Ecto neural progenitor cell (in vitro differentiated cells): Measurements from ENCODE around the gene CPSF4.
"Not testable (repeated sequence)": the region's sequence is repeated elsewhere in the genome, so short reads cannot be mapped to it uniquely, and the experiment has no call there.

Source experiments
- DNase-seq: peaks from one replicate; pipeline ENCODE4 v3.0.0-alpha.2; 2018; ENCODE audit warnings: low spot score

The CPSF4 gene

GRCh38 chr7:99408379-99409191 is 30.2 kb upstream of the CPSF4 start, which contains the start of the genes BUD31 and PDAP1:
Gene BUD31 (plus strand): TSS chr7:99408969. CDS start chr7:99411093, 2,124 bp downstream.
Gene PDAP1 (minus strand): TSS chr7:99408597. CDS start chr7:99408548, 49 bp downstream.
- peak; percentile 94 for DNase-seq

DNA sequence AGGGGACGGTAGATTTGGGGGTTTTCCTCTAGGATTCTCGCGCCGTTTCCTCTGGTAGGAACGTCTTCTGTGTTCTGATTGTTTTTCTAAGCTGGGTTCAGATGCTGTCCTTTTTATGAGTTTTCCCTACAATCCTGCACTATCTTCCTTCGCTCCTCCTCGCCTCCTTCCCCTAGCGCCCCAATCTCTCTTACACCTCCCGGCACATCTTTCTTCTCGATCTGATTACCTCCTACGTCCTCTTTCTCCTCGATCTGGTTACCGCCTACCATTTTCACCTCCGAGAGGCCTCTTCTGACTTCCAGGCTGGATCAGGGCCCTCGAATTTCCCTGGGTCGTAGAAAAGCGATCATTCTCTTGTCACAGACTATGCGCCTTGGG is 29.6 kb upstream of the CPSF4 start:
- DNase-seq: no peak

GRCh38 chr7:99409806-99410205 is 28.9 kb upstream of the CPSF4 start:
- DNase-seq: no peak

DNA sequence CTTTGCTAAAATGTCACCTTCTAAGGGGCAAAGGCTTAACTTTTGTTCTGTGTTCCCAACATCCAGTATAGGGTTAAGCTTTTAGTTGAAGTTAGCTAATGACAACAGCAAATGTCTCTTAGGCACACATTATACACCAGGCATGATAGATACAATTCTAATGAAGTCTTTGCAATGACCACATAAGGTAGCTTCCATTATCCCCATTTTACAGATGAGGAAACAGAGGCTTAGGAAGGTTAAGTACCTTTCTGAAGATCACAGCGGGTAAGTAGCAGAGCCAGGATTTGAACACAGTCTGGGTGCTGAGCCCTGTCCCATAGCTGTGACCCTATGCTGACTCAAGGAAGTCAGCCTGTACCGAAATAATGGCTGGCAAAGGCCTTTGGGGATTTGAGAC is 28.1 kb upstream of the CPSF4 start:
- no peak for DNase-seq

DNA sequence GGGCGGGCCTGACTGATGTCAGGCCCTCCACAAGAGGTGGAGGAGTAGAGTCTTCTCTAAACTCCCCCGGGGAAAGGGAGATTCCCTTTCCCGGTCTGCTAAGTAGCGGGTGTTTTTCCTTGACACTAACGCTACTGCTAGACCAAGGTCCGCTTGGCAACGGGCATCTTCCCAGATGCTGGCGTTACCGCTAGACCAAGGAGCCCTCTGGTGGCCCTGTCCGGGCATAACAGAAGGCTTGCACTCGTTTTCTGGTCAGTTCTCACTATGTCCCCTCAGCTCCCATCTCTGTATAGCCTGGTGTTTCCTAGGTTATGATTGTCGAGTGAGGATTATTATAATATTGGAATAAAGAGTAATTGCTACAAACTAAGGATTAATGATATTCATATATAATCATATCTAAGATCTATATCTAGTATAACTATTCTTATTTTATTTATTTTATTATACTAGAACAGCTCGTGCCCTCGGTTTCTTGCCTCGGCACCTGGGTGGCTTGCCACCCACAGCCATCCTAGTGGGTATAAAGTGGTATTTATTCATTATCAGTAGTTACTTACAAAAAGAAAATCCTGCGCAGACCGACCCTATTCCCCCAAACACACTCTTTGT is 23.1 kb upstream of the CPSF4 start:
- DNase-seq: not testable (repeated sequence)

GRCh38 chr7:99418260-99418659 is 20.5 kb upstream of the CPSF4 start:
- no peak for DNase-seq

- DNase-seq: no peak
Measured at GRCh38 chr7:99419323-99420021, 19.3 kb upstream of the CPSF4 start.

- DNase-seq: no peak
Measured at GRCh38 chr7:99420213-99420612, 18.5 kb upstream of the CPSF4 start.

DNA sequence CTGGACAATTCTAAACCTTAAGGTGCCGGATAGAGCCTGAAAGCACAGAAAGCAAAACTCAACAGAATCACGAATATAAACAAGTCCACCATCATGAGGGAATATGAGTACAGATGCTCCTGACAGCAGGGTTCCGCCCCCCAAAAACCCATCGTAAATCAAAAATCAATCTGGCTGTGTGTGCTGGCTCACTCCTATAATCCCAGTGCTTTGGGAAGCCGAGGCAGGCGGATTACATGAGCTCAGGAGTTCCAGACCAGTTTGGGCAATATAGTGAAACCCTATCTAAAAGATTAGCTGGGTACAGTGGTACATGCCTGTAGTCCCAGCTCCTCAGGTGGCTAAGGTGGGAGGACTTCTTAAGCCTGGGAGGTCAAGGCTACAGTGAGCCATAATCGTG is 17.8 kb upstream of the CPSF4 start:
- no peak for DNase-seq

DNA sequence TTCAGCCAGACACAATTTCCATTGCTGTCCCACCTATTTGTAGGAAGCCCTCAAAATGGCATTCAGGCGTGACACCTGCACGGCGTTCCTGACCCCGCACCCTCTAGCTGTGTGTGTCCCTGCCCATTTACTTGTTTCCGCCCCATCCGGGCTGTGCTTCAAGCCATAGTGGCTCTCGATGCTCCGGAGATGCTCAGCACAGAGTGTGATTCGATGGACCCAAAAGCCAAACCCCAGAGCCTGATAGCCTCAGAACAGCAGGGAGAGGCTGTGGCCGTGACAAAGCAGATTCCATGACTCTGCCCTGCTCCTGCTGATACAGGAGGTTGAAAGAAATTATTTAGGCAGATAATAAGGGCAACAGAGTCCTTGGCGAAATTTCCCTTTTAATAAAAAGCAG is 16.6 kb upstream of the CPSF4 start:
- no peak for DNase-seq

- DNase-seq: no peak
Measured at GRCh38 chr7:99422625-99423024, 16.1 kb upstream of the CPSF4 start.

- DNase-seq: no peak
Measured at GRCh38 chr7:99424932-99425730, 13.6 kb upstream of the CPSF4 start.

GRCh38 chr7:99428972-99429566 is 9.7 kb upstream of the CPSF4 start:
- DNase-seq: no peak

DNA sequence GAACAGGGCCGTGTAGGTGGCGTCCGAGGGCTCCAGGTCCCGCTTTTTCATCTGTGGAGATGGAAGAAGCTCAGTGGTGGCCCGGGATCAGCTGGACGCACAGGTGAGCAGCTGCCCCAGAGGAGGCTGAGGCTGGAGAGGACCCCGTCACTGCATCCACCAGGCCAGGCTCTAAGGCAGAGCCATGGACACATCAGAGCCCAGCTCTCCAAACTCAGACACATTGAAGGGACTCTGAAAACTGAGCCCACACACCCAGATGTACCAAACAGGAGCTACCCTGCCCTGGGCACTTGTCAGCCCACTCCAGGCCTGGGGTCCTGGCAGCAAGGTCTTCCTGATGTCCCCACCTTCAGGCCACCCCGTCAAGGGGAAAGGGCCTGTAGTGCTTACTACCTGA is 9.0 kb upstream of the CPSF4 start:
- no peak for DNase-seq

- DNase-seq: not testable (repeated sequence)
Measured at GRCh38 chr7:99431756-99432540, 6.8 kb upstream of the CPSF4 start.

DNA sequence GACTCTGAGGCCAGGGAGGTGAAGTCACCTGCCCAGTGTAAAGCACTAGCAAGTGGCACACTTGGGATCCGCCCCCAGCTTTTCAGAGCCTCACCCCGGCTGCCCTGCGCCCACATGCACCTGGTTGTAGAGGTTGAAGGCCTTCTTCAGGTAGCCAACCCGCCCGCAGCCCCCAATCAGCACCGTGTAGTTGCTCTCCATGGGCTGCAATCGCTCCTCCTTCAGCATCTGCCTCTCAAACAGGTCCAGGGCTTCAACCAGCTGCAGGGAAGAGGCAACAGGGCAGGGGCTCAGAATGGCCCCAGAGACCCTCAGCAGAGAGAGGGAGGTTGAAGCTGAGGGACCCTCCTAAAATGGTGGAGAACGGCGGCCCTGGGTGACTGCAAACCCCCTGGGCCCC is 5.6 kb upstream of the CPSF4 start:
- DNase-seq: no peak

DNA sequence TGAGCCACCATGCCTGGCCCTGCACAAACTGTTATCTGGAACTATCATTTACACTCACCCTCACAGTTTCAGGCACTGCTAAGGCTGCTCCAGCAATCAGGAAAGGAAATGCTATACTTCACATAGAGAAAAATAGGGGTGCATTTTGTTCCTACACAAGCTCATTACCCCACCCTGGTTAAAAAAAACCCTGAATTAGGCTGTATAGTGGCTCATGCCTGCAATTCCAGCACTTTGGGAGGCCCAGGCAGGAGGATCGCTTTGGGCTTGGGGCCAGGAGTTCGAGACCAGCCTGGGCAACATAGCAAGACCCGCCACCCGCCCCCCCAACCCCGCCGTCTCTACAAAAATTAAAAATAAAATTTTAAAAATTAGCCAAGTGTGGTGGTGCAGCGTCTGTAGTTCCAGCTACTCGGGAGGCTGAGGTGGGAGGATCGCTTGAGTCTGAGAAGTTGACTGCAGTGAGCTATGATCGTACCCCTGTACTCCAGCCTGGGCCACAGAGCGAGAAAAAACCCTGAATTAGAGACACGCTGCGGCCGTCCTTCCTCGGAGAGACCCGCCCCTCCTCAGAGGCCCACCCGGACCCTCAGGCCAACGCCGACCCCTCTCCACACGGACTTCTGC is 684 bp upstream of the CPSF4 start:
- DNase-seq: no peak

- DNase-seq: no peak
Measured at GRCh38 chr7:99440195-99440594, 1.5 kb downstream of the CPSF4 start.

GRCh38 chr7:99446096-99446495 is 7.4 kb downstream of the CPSF4 start:
- no peak for DNase-seq

DNA sequence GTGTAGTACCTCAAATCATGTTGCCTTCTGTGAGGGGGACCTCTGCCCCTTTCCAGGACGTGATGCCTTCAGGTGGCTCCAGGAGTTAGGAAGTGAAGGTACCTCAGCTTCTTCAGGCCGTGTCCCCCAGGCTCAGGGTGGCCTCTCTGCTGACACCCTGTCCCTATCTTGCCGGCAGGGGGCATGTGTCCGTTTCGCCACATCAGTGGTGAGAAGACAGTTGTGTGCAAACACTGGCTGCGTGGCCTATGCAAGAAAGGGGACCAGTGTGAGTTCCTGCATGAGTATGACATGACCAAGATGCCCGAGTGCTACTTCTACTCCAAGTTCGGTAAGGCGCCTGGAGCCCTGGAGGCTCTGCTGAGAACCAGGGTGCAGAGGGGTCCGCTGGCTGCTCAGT is 9.2 kb downstream of the CPSF4 start:
- DNase-seq: no peak
